T-helper 22 cell (primary cell): ENCODE measurements around the gene ASPSCR1.

Experiments
- DNase-seq: peaks from one replicate; pipeline ENCODE4 v3.0.0-alpha.2; 2020; ENCODE audit warnings: low read depth

Gene ASPSCR1

GRCh38 chr17:82013341-82013740 is 35.9 kb downstream of the ASPSCR1 start:
- DNase-seq = no peak

- DNase-seq = no peak
These were observed 36.4 kb downstream of the ASPSCR1 start for GRCh38 chr17:82013772-82014321.

GRCh38 chr17:82014432-82014831 is 37.0 kb downstream of the ASPSCR1 start:
- no peak for DNase-seq

- no peak for DNase-seq
These were observed 37.5 kb downstream of the ASPSCR1 start for GRCh38 chr17:82014971-82015310.

GRCh38 chr17:82015311-82015971 is 38.0 kb downstream of the ASPSCR1 start:
- no peak for DNase-seq

GRCh38 chr17:82016061-82016874 is 38.8 kb downstream of the ASPSCR1 start:
- no peak for DNase-seq

- DNase-seq = no peak
These were observed 39.5 kb downstream of the ASPSCR1 start for GRCh38 chr17:82016875-82017459.

GRCh38 chr17:82017612-82018151 is 40.3 kb downstream of the ASPSCR1 start:
- no peak for DNase-seq

- DNase-seq = no peak
These were observed 40.9 kb downstream of the ASPSCR1 start for GRCh38 chr17:82018152-82018988.

- DNase-seq = no peak
These were observed 41.7 kb downstream of the ASPSCR1 start for GRCh38 chr17:82018989-82019689.

- peak; percentile 23 for DNase-seq
These were observed 42.5 kb downstream of the ASPSCR1 start for GRCh38 chr17:82019690-82020571.

- DNase-seq = no peak
These were observed 43.2 kb downstream of the ASPSCR1 start for GRCh38 chr17:82020572-82021106.

GRCh38 chr17:82021107-82021899 is 43.9 kb downstream of the ASPSCR1 start:
- no peak for DNase-seq

- no peak for DNase-seq
These were observed 44.5 kb downstream of the ASPSCR1 start for GRCh38 chr17:82021900-82022309.

- DNase-seq = no peak
These were observed 45.0 kb downstream of the ASPSCR1 start, which contains the start of gene CENPX for GRCh38 chr17:82022310-82022980. TSS of gene CENPX (minus strand) at chr17:82022878. CDS start at chr17:82022861, 17 bp downstream.

- peak; percentile 100 for DNase-seq
These were observed 45.6 kb downstream of the ASPSCR1 start, which contains the start of gene LRRC45 for GRCh38 chr17:82022981-82023446. TSS of gene LRRC45 (plus strand) at chr17:82023305. CDS start at chr17:82023644, 339 bp downstream.

GRCh38 chr17:82023447-82024241 is 46.2 kb downstream of the ASPSCR1 start:
- DNase-seq = no peak
